RWPE2 (cell line): ENCODE measurements around the gene FAM219A.

ENCODE experiments used
- ATAC-seq: fragments of 200-7000 bp; cut with Tn5 transposase; 3 replicates; pipeline ENCODE4 v1.9.1; 2021; ENCODE audit warnings: low read depth
- DNase-seq: peaks from one replicate; pipeline ENCODE4 v3.0.0-alpha.2; 2020; ENCODE audit warnings: low spot score
- H3K27ac ChIP-seq: fragments of 450-650 bp; 2 replicates; pipeline ENCODE4 v1.5.1; 2017; ENCODE audit warnings: mild to moderate bottlenecking; ENCODE audit not compliant: poor library complexity, severe bottlenecking
- H3K27me3 ChIP-seq: fragments of 250-450 bp; sonication (Bioruptor Pico); 2 replicates; pipeline ENCODE4 v1.5.1; 2021; ENCODE audit warnings: mild to moderate bottlenecking, moderate library complexity; ENCODE audit not compliant: insufficient read depth, poor library complexity, severe bottlenecking
- H3K36me3 ChIP-seq: fragments of 250-450 bp; sonication (Bioruptor Pico); 2 replicates; pipeline ENCODE4 v1.5.1; 2020; ENCODE audit warnings: low read depth, mild to moderate bottlenecking, moderate library complexity
- H3K4me1 ChIP-seq: fragments of 250-450 bp; sonication (Bioruptor Pico); 2 replicates; pipeline ENCODE4 v1.5.1; 2021; ENCODE audit warnings: mild to moderate bottlenecking, moderate library complexity; ENCODE audit not compliant: insufficient read depth, poor library complexity, severe bottlenecking
- H3K4me3 ChIP-seq: fragments of 250-450 bp; sonication (Bioruptor Pico); 2 replicates; pipeline ENCODE4 v1.5.1; 2021; ENCODE audit warnings: mild to moderate bottlenecking, moderate library complexity; ENCODE audit not compliant: severe bottlenecking
- H3K9me3 ChIP-seq: fragments of 250-450 bp; sonication (Bioruptor Pico); 2 replicates; pipeline ENCODE4 v1.5.1; 2021; ENCODE audit warnings: mild to moderate bottlenecking, moderate library complexity; ENCODE audit not compliant: severe bottlenecking
- TF ChIP-seq, protein P1 (sequence below): fragments of 450-650 bp; IDR thresholded peaks from one replicate; pipeline ENCODE4 v1.5.1; 2017; ENCODE audit warnings: mild to moderate bottlenecking, moderate library complexity; ENCODE audit not compliant: poor library complexity, severe bottlenecking

The FAM219A gene

DNA sequence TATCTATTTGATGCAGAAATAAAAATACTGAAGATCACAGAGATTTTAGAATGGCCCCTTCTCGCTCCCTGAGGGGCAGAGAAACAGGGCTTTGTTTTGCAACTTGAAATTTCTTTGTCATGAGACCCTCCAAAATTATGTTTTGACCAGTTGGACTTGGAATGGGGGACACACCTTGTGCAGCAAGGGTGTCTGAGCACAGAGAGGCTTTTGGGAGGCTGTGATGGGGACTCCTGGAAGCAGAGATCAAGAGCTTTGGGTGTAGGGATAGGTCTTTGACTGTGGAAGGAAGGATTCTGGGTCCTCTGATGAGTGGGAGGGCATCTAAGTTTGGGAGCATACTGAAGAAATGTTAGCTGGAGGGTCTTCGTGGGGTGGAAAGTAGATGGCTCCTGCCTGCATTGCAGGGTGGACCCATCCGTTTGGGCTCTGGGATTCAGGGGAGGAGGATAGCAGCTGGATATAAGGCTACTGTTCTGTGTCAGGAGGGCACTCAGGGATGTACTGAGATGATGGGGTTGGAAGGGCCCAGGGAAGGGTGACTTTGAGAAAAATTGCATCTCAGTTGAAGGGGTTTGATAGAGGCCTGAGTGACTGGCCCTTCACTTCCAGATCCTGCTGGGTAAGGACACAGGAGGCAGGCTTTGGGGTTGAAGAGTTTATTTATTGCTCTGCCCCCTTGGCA, 79.9 kb downstream of the FAM219A start:
- H3K27me3 ChIP-seq, result no peaks in the 10 kb centered on the region
- no peaks in the 10 kb centered on the region for H3K36me3 ChIP-seq
- TF ChIP-seq, protein P1, sequence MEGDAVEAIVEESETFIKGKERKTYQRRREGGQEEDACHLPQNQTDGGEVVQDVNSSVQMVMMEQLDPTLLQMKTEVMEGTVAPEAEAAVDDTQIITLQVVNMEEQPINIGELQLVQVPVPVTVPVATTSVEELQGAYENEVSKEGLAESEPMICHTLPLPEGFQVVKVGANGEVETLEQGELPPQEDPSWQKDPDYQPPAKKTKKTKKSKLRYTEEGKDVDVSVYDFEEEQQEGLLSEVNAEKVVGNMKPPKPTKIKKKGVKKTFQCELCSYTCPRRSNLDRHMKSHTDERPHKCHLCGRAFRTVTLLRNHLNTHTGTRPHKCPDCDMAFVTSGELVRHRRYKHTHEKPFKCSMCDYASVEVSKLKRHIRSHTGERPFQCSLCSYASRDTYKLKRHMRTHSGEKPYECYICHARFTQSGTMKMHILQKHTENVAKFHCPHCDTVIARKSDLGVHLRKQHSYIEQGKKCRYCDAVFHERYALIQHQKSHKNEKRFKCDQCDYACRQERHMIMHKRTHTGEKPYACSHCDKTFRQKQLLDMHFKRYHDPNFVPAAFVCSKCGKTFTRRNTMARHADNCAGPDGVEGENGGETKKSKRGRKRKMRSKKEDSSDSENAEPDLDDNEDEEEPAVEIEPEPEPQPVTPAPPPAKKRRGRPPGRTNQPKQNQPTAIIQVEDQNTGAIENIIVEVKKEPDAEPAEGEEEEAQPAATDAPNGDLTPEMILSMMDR, result no peak
- no peak overlapping the region for H3K27ac ChIP-seq
- DNase-seq (no peak), ATAC-seq (no peak)
- H3K4me3 ChIP-seq, result no peak overlapping the region
- H3K4me1 ChIP-seq, result peaks cover 14% of the 10 kb centered on the region
- no peaks in the 10 kb centered on the region for H3K9me3 ChIP-seq

DNA sequence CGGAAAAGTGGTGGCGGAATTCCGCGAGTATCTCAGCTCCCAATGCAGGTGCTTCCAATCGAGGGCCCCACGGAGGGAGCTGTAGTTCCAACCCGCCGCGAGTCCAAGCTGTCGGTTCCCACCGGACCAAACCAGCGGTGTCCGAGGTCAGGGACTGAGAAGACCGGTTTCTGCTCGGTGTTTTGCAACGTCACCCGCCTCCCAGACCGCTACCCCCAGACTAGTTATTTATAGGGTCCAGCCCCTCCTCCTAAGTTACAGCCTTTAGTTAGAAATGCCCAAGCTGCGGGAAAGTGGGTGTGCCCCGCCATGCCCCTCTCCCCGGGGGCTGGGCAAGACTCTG, 81.0 kb downstream of the FAM219A start:
- ATAC-seq, result no peak
- Histone ChIP-seq H3K36me3 (no peaks in the 10 kb centered on the region), H3K27ac (no peak overlapping the region), H3K4me1 (peaks cover 14% of the 10 kb centered on the region), H3K27me3 (no peaks in the 10 kb centered on the region), H3K9me3 (no peaks in the 10 kb centered on the region), H3K4me3 (peak overlapping the region; percentile 52)
- TF ChIP-seq, protein P1, result no peak
- no peak for DNase-seq

DNA sequence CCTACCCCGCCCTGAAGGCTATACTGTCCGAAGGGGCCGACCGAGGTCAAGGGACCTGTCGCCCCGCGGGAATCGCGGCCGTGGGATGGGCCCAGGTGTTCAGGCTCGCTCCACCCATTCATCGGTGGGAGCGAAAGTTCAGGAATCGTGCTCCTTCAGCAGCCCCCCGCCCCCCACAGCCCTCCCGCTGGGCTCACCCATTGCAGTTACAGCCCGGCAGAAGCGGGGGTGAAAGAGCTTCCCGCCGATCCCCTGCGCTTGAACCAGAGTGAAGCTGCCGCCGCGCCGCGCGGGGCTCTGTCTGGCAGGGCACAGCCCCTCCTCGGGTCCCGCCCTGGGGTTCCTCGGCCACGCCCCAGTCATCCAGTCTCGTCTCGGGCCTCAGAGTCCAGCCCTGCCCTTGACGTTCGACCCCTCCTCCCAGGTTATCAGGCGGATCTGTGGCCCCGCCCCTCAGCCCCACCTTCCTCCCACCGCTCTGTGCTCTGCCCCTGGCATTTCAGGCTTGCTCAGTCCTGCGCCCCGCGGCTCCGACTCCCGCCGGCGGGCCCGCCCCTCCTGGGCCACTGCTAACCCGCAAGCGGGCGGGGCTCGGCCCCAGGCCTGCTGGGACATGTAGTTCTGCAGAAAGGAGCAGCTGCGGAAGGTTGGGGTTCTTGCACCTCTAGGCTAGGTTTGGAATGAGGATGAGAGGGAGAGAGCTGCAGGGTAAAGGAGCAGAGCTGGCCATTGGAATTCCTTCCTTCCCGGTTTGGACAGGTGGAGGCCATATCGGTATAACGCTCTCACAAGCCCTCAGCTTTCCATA, 81.6 kb downstream of the FAM219A start, which contains the start of gene MYORG:
Gene MYORG (minus strand): TSS at position 303 of the 808 bp plus-strand sequence. CDS start 3,955 bp downstream, outside the sequence.
- no peaks in the 10 kb centered on the region for H3K9me3 ChIP-seq
- TF ChIP-seq, protein P1, result peak; percentile 0
- ATAC-seq, result peak; percentile 80
- H3K4me1 ChIP-seq, result peaks cover 14% of the 10 kb centered on the region
- H3K36me3 ChIP-seq, result peaks cover 1% of the 10 kb centered on the region; the same call in 1 of the 2 replicates
- H3K4me3 ChIP-seq, result peak within 1 kb of the TSS; percentile 52
- H3K27me3 ChIP-seq, result no peaks in the 10 kb centered on the region
- peak; percentile 98 for DNase-seq
- H3K27ac ChIP-seq, result peak within 1 kb of the TSS; percentile 43

DNA sequence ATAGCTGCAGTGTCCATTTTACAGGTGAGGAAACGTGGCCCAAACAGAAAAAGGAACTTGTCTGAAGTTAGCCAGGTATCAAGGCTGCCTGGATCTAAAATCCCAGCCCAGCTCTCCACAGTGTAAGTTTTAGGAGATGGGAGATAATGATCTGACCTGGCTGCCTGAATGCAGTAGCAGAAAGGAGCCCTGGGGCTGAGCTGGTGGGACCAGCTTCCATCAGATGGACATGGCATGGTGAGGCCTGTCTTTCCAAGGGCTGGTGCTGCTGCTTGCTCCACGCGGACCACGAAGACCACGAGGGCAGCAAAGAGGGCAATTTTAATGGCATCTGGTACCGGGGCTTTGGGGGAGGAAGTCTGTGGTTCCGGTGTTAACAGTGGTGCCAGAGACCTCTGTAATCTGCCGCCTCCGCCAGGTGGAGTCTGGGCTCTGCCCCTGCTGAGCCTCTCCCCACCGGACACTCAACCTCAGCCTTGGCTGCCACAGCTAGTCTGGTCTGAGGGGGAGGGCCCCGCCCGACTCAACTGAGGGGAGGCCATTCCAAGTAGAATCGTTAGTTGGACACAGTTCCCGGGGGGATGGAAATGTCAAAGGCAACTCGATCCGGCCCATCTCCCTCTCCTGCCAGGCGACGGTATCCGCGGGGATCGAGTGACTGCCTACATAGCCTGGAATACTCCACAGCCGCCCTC, 82.3 kb downstream of the FAM219A start:
- DNase-seq (no peak), ATAC-seq (peak; percentile 41)
- Histone ChIP-seq H3K27me3 (no peaks in the 10 kb centered on the region), H3K4me3 (peak overlapping the region; percentile 52), H3K36me3 (peaks cover 9% of the 10 kb centered on the region), H3K9me3 (no peaks in the 10 kb centered on the region), H3K4me1 (peaks cover 14% of the 10 kb centered on the region), H3K27ac (peak overlapping the region; percentile 43)
- TF ChIP-seq, protein P1, result peak; percentile 52
